Measurements from ENCODE around the gene DNAJC13.

GRCh38 chr3:132568422-132568821, 151.1 kb downstream of the DNAJC13 start:
- TF ChIP-seq POLR2AphosphoS5 (IDR thresholded peaks at IDR 0.05; ENCODE audit: low read depth, low read length): no peak
- TF ChIP-seq, protein P1, sequence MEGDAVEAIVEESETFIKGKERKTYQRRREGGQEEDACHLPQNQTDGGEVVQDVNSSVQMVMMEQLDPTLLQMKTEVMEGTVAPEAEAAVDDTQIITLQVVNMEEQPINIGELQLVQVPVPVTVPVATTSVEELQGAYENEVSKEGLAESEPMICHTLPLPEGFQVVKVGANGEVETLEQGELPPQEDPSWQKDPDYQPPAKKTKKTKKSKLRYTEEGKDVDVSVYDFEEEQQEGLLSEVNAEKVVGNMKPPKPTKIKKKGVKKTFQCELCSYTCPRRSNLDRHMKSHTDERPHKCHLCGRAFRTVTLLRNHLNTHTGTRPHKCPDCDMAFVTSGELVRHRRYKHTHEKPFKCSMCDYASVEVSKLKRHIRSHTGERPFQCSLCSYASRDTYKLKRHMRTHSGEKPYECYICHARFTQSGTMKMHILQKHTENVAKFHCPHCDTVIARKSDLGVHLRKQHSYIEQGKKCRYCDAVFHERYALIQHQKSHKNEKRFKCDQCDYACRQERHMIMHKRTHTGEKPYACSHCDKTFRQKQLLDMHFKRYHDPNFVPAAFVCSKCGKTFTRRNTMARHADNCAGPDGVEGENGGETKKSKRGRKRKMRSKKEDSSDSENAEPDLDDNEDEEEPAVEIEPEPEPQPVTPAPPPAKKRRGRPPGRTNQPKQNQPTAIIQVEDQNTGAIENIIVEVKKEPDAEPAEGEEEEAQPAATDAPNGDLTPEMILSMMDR (IDR thresholded peaks at IDR 0.05; ENCODE audit: control extremely low read depth in 1 of 3, insufficient read depth in 1 of 3, low read depth in 1 of 3, low read length in 3 of 3): no peak
- no peak for TF ChIP-seq BCL11A (IDR thresholded peaks at IDR 0.05; ENCODE audit: low read depth in 2 of 2, low read length in 2 of 2)
- no peak for TF ChIP-seq POLR2A (IDR thresholded peaks at IDR 0.05; ENCODE audit: control extremely low read depth in 1 of 2, low read depth in 2 of 2, low read length in 2 of 2)
- no peak for TF ChIP-seq KDM5A (IDR thresholded peaks at IDR 0.05; ENCODE audit: low read length)
- TF ChIP-seq FOSL1 (IDR thresholded peaks at IDR 0.05; ENCODE audit: insufficient read depth, low read depth, low read length): no peak
- TF ChIP-seq EZH2 (IDR thresholded peaks at IDR 0.05; ENCODE audit: low read depth, low read length, severe bottlenecking): no peak
- no peak for TF ChIP-seq MAX (IDR thresholded peaks at IDR 0.05)
